Vagina (tissue), 2 donors: Measurements from ENCODE around the gene RUNX3. TPM values are rescaled to one million over a fixed set of nuclear protein-coding genes. Genes with fewer than 3 reads are reported as not detected.

Experiments
- DNase-seq, 2 donors: peaks; one replicate each; pipeline ENCODE4 v3.0.0-alpha.2; 2017; ENCODE audit errors: extremely low spot score in 2 of 2
- H3K27ac ChIP-seq: fragments of 200-600 bp; sonication (generic); one replicate; pipeline ENCODE4 v1.5.1; 2019
- H3K27me3 ChIP-seq: fragments of 200-600 bp; sonication (generic); one replicate; pipeline ENCODE4 v1.5.1; 2019
- H3K36me3 ChIP-seq, 2 donors: fragments of 200-600 bp; sonication (generic); one replicate each; pipeline ENCODE4 v1.5.1; 2017 to 2019
- H3K4me1 ChIP-seq: fragments of 200-600 bp; sonication (generic); one replicate; pipeline ENCODE4 v1.5.1; 2019
- H3K4me3 ChIP-seq, 2 donors: fragments of 200-600 bp; sonication (generic); 1 replicate in 1 of 2; 2 replicates in 1 of 2; pipeline ENCODE4 v1.5.1; 2016 to 2019
- H3K9me3 ChIP-seq: fragments of 200-600 bp; sonication (generic); one replicate; pipeline ENCODE4 v1.5.1; 2019
- POLR2A ChIP-seq, 2 donors: fragments of 450-650 bp; IDR thresholded peaks; one replicate each; pipeline ENCODE4 v1.6.1; 2017; ENCODE audit warnings: antibody characterized with exemption in 2 of 2, mild to moderate bottlenecking in 2 of 2, moderate library complexity in 2 of 2
- POLR2AphosphoS5 ChIP-seq, 2 donors: sonication (generic); formaldehyde crosslinking; IDR thresholded peaks; one replicate each; pipeline ENCODE4 v1.9.0; 2017; ENCODE audit warnings: antibody characterized with exemption in 2 of 2, mild to moderate bottlenecking in 2 of 2, low read depth in 1 of 2; ENCODE audit not compliant: insufficient read depth in 1 of 2
- intact Hi-C: fragments of 100-400 bp; cut with DNase I; formaldehyde crosslinking; loops from one replicate; pipeline ENCODE4 v1.15.1; 2023
- total RNA-seq: library from RNA; depleted of rRNA; stranded (reverse); fragments of >200 nt; gene quantifications from one replicate; pipeline ENCODE4 v1.2.3, GENCODE V29; 2016
- TF ChIP-seq, protein P1 (sequence below), 3 experiments: fragments of 450-650 bp in 2 of 3; fragments of 200-600 bp in 1 of 3; sonication (generic) in 1 of 3; IDR thresholded peaks; one replicate each; pipeline ENCODE4 v1.5.1; 2017 to 2019; ENCODE audit warnings: antibody characterized with exemption in 3 of 3, mild to moderate bottlenecking in 2 of 3, moderate library complexity in 2 of 3

The RUNX3 gene
- total RNA-seq, 1 donor from 2014 or later, result 4.2 TPM

DNA sequence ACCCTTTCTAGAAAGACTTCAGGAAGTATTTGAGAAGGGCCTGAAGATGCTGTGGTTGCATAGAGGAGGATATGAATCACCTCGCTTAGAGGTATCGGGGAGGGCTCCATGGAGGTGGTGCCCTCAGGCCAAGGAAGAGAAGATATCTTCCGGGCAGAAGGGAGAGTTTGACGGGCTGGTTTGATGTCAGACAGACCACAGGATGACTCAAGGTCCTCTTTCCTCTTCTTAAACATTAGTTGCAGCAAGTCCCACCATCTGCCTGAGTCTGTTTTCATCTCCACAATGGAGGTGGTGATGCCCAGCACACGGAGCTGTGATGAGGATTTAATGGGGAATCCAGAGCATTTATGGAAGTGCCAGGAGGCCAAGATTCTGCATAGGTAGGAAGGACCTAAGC, 25.1 kb upstream of the RUNX3 start:
- no peaks in the 10 kb centered on the region for H3K9me3 ChIP-seq
- H3K27ac ChIP-seq, result no peak overlapping the region
- TF ChIP-seq POLR2AphosphoS5 (IDR thresholded peaks at IDR 0.05; ENCODE audit: insufficient read depth in 1 of 2, low read depth in 1 of 2) (no peak), POLR2A (IDR thresholded peaks at IDR 0.05) (no peak)
- TF ChIP-seq, protein P1, sequence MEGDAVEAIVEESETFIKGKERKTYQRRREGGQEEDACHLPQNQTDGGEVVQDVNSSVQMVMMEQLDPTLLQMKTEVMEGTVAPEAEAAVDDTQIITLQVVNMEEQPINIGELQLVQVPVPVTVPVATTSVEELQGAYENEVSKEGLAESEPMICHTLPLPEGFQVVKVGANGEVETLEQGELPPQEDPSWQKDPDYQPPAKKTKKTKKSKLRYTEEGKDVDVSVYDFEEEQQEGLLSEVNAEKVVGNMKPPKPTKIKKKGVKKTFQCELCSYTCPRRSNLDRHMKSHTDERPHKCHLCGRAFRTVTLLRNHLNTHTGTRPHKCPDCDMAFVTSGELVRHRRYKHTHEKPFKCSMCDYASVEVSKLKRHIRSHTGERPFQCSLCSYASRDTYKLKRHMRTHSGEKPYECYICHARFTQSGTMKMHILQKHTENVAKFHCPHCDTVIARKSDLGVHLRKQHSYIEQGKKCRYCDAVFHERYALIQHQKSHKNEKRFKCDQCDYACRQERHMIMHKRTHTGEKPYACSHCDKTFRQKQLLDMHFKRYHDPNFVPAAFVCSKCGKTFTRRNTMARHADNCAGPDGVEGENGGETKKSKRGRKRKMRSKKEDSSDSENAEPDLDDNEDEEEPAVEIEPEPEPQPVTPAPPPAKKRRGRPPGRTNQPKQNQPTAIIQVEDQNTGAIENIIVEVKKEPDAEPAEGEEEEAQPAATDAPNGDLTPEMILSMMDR (IDR thresholded peaks at IDR 0.05), result no peak
- no peak for DNase-seq
- intact Hi-C loops, result no loop called here
- no peaks in the 10 kb centered on the region for H3K4me1 ChIP-seq
- no peaks in the 10 kb centered on the region for H3K36me3 ChIP-seq
- H3K4me3 ChIP-seq, result no peak overlapping the region
- no peaks in the 10 kb centered on the region for H3K27me3 ChIP-seq

DNA sequence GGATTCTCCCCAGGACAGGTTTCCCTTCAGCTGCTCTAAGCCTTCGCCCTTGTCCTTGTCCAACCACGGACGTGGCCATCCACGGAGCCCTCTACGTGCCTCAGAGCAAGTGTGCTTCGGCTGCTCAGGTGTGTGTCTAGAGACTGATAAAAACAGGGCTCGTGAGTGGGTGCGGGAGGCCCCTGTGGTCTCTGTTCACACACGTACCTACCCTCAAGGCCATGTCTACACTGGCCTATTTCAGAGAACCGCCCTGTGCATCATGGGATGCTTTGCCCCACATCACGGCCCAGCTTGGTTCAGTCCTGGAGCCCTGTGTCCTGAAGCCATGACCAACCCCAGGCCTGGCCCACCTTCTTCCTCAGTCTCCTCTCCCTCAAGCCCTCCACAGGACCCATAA, 24.6 kb upstream of the RUNX3 start:
- intact Hi-C loops, result no loop called here
- TF ChIP-seq, protein P1 (IDR thresholded peaks at IDR 0.05), result no peak
- TF ChIP-seq POLR2A (IDR thresholded peaks at IDR 0.05) (no peak), POLR2AphosphoS5 (IDR thresholded peaks at IDR 0.05; ENCODE audit: insufficient read depth in 1 of 2, low read depth in 1 of 2) (no peak)
- Histone ChIP-seq H3K36me3 (no peaks in the 10 kb centered on the region), H3K27ac (no peak overlapping the region), H3K9me3 (no peaks in the 10 kb centered on the region), H3K4me1 (no peaks in the 10 kb centered on the region), H3K27me3 (no peaks in the 10 kb centered on the region), H3K4me3 (no peak overlapping the region)
- DNase-seq, result no peak

DNA sequence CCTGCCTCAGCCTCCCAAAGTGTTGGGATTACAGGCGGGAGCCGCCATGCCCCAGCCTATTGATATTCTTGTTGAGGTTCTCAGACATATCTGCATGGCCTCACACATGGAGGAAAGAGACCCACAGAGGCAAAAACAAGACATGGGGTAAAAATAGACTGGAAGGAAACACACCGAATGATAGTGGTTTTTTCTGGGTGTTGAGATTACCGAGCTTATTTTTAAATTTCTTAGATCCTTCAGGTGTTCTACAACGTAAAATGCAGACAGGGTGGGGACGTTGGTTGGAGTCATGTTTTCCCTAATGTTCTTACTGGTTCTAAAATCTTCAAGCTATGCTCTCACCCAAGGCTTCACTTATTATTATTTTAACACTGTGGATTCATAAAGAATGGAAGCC, 23.9 kb upstream of the RUNX3 start:
- Histone ChIP-seq H3K27me3 (no peaks in the 10 kb centered on the region), H3K4me3 (no peak overlapping the region), H3K27ac (no peak overlapping the region), H3K36me3 (no peaks in the 10 kb centered on the region), H3K4me1 (no peaks in the 10 kb centered on the region), H3K9me3 (no peaks in the 10 kb centered on the region)
- intact Hi-C loops, result no loop called here
- no peak for TF ChIP-seq POLR2A (IDR thresholded peaks at IDR 0.05)
- TF ChIP-seq POLR2AphosphoS5 (IDR thresholded peaks at IDR 0.05; ENCODE audit: insufficient read depth in 1 of 2, low read depth in 1 of 2), result no peak
- TF ChIP-seq, protein P1 (IDR thresholded peaks at IDR 0.05), result no peak
- DNase-seq, result no peak

DNA sequence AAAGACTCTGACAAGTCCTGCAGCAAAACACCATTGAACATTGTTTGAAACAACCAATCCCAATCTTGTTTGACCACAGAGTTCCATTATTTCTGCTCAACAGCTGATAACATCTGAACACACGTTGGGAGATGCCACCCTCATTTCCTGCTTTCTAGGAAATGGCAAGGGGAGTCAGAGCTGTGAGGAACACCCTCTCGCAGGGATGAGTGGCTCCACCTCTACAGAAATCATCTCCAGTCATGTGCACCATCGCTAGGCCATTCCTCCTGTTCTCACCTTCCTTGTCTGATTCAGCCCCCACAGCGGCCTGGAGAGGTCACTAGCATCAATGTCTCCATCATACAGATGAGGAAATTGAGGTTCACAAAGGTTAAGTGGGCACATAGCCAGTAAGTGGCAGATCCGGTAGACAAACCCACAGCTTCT, 22.4 kb upstream of the RUNX3 start:
- Histone ChIP-seq H3K27me3 (no peaks in the 10 kb centered on the region), H3K36me3 (no peaks in the 10 kb centered on the region), H3K27ac (no peak overlapping the region), H3K9me3 (no peaks in the 10 kb centered on the region), H3K4me3 (no peak overlapping the region), H3K4me1 (no peaks in the 10 kb centered on the region)
- TF ChIP-seq POLR2A (IDR thresholded peaks at IDR 0.05), result no peak
- DNase-seq, result no peak
- intact Hi-C loops, result no loop called here

DNA sequence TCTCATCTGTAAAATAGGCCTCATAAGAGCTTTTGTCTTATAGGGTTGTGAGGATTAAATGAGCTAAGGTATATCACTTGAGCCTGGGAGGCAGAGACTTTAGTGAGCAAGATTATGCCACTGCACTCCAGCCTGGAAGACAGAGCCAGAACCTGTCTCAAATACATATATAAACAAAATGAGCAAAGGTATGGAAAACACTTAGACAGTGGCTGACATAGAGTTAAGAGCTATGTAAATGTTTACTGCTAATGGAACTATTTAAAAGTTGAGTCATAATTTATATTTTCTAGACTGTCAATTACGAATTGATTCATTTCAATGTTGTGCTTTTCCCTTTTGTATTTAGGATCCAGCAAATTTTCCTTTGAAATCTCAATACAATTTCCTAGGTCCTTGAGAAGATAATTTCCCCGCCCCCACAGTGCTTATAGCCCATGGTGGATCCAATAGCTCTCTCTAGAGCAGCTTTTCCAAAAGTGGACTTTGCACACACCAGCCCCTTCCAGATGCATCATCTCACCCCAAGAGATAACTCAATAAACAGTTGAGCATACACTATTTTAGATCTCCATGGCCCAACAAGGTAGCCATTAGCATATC, 21.8 kb upstream of the RUNX3 start:
- Histone ChIP-seq H3K4me3 (no peak overlapping the region), H3K27ac (no peak overlapping the region), H3K4me1 (no peaks in the 10 kb centered on the region), H3K27me3 (no peaks in the 10 kb centered on the region), H3K36me3 (no peaks in the 10 kb centered on the region), H3K9me3 (no peaks in the 10 kb centered on the region)
- intact Hi-C loops, result no loop called here
- no peak for DNase-seq
- TF ChIP-seq POLR2AphosphoS5 (IDR thresholded peaks at IDR 0.05; ENCODE audit: insufficient read depth in 1 of 2, low read depth in 1 of 2) (no peak), POLR2A (IDR thresholded peaks at IDR 0.05) (no peak)
- TF ChIP-seq, protein P1 (IDR thresholded peaks at IDR 0.05), result no peak
